HG03442 (cell line): ENCODE measurements around the gene PCDHB7.
"Not testable (repeated sequence)": the region's sequence is repeated elsewhere in the genome, so short reads cannot be mapped to it uniquely, and the experiment has no call there.

Experiments used
- ATAC-seq: cut with Tn5 transposase; IDR thresholded peaks from one replicate; pipeline ENCODE4 v1.9.1; 2021; ENCODE audit warnings: mild to moderate bottlenecking, moderate library complexity; ENCODE audit not compliant: unreplicated experiment

The PCDHB7 gene

GRCh38 chr5:141172381-141173204 is at the start of gene PCDHB7:
PCDHB7 (plus strand) TSS chr5:141172644; CDS start chr5:141172836, 192 bp downstream.
- ATAC-seq, result no peak

- not testable (repeated sequence) for ATAC-seq
Observed at GRCh38 chr5:141123396-141124135, 48.9 kb upstream of the PCDHB7 start.

- ATAC-seq, result no peak
Observed at GRCh38 chr5:141127305-141127704, 45.1 kb upstream of the PCDHB7 start.

- no peak for ATAC-seq
Observed at GRCh38 chr5:141135030-141135717, 37.3 kb upstream of the PCDHB7 start, which contains the start of gene PCDHB5. PCDHB5 (plus strand) TSS chr5:141135206; CDS start chr5:141135435, 229 bp downstream.

GRCh38 chr5:141135718-141136266 is 36.7 kb upstream of the PCDHB7 start:
- no peak for ATAC-seq

GRCh38 chr5:141137346-141137745 is 35.1 kb upstream of the PCDHB7 start:
- not testable (repeated sequence) for ATAC-seq

GRCh38 chr5:141149812-141150211 is 22.6 kb upstream of the PCDHB7 start, which contains the start of gene PCDHB6:
PCDHB6 (plus strand) TSS chr5:141150057; CDS start chr5:141150258, 201 bp downstream.
- ATAC-seq, result no peak

GRCh38 chr5:141150224-141150992 is 22.0 kb upstream of the PCDHB7 start:
- no peak for ATAC-seq

GRCh38 chr5:141150993-141151325 is 21.5 kb upstream of the PCDHB7 start:
- no peak for ATAC-seq

GRCh38 chr5:141151632-141152031 is 20.8 kb upstream of the PCDHB7 start:
- ATAC-seq, result not testable (repeated sequence)

- ATAC-seq, result not testable (repeated sequence)
Observed at GRCh38 chr5:141152096-141152495, 20.3 kb upstream of the PCDHB7 start.

GRCh38 chr5:141155540-141156374 is 16.7 kb upstream of the PCDHB7 start:
- ATAC-seq, result no peak

GRCh38 chr5:141157356-141157755 is 15.1 kb upstream of the PCDHB7 start:
- not testable (repeated sequence) for ATAC-seq

GRCh38 chr5:141157901-141158300 is 14.5 kb upstream of the PCDHB7 start:
- not testable (repeated sequence) for ATAC-seq

GRCh38 chr5:141174291-141175104 is 2.1 kb downstream of the PCDHB7 start:
- not testable (repeated sequence) for ATAC-seq

- ATAC-seq, result no peak
Observed at GRCh38 chr5:141175933-141176332, 3.5 kb downstream of the PCDHB7 start.

GRCh38 chr5:141177577-141178191 is 5.2 kb downstream of the PCDHB7 start, which contains the start of gene PCDHB8:
PCDHB8 (plus strand) TSS chr5:141177790; CDS start chr5:141178035, 245 bp downstream.
- not testable (repeated sequence) for ATAC-seq

GRCh38 chr5:141179371-141179770 is 6.9 kb downstream of the PCDHB7 start:
- not testable (repeated sequence) for ATAC-seq
